Rectal smooth muscle tissue (tissue), 1 donor: ENCODE data around the gene BCL11A.

Source experiments
- H3K27ac ChIP-seq: one replicate; pipeline ENCODE4 v1.7.0; 2013; ENCODE audit warnings: low read depth, low read length, inconsistent platforms
- H3K27me3 ChIP-seq: one replicate; pipeline ENCODE4 v1.7.0; 2013; ENCODE audit warnings: low read length; ENCODE audit not compliant: control insufficient read depth, insufficient read depth
- H3K36me3 ChIP-seq: one replicate; pipeline ENCODE4 v1.7.0; 2013; ENCODE audit warnings: low read length; ENCODE audit not compliant: control insufficient read depth, insufficient read depth
- H3K4me1 ChIP-seq: one replicate; pipeline ENCODE4 v1.7.0; 2013; ENCODE audit warnings: low read length; ENCODE audit not compliant: control insufficient read depth, insufficient read depth
- H3K4me3 ChIP-seq: one replicate; pipeline ENCODE4 v1.7.0; 2013; ENCODE audit warnings: low read length
- H3K9ac ChIP-seq: one replicate; pipeline ENCODE4 v1.7.0; 2013; ENCODE audit warnings: low read length

BCL11A gene

DNA sequence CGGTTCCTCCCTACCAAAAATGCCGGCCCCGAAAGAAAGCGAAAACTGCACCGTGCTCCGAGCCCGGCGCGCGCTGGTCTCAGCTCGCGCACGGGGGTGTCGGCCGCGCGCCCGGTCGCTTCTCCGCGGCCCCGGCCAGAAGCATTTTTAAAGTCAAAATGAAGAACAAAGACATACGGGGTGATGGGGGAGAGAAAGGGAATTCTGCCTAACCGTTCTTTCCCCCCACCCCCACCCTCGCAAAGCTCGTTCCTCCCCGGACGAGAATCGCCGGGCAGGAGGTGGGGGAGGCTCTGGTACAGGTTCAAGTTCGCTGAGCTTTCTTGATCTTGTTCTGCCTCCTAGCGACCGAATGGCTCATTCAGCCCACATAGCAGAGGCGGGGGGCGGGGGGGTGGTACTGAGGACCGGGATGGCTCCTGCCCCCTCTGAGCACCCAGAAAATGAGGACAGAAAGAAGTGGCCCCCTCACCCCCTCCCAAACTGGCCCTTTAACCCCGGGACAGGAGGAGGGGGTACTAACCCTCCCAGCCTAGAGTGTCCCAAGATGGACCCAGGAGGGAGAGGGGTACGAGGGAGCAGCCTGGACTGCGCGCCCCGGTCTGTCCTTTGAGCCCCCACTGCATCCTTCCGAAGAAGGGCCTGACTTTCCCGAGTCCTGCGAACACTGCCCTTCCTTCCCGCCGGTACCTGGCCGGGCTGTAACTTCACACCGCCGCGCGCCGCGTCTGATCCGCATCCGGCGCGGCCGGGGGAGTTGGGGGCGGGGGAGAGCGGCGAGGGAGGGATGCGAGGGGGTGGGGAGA lies 3.1 kb downstream of the BCL11A start:
- H3K27me3 ChIP-seq, result no peaks in the 10 kb centered on the region
- H3K36me3 ChIP-seq, result no peaks in the 10 kb centered on the region
- H3K4me3 ChIP-seq, result peak overlapping the region; percentile 87
- H3K9ac ChIP-seq, result peak overlapping the region; percentile 39
- H3K4me1 ChIP-seq, result peaks cover 18% of the 10 kb centered on the region
- peak overlapping the region; percentile 83 for H3K27ac ChIP-seq

DNA sequence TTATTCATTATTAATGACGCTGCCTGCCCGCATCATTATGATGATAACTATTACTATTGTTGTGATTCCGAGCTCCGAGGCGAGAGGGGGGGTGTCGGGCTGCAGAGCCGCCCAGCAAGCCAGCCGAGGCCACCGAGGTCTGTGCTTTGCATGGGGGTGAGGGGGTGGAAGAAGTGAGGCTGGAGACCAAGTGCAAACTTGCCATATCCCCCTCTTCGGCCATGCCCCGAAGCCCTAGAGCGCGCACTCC lies 3.6 kb downstream of the BCL11A start:
- H3K36me3 ChIP-seq, result no peaks in the 10 kb centered on the region
- H3K27me3 ChIP-seq, result no peaks in the 10 kb centered on the region
- peaks cover 23% of the 10 kb centered on the region for H3K4me1 ChIP-seq
- peak overlapping the region; percentile 87 for H3K4me3 ChIP-seq
- peak overlapping the region; percentile 83 for H3K27ac ChIP-seq
- H3K9ac ChIP-seq, result peak overlapping the region; percentile 12

DNA sequence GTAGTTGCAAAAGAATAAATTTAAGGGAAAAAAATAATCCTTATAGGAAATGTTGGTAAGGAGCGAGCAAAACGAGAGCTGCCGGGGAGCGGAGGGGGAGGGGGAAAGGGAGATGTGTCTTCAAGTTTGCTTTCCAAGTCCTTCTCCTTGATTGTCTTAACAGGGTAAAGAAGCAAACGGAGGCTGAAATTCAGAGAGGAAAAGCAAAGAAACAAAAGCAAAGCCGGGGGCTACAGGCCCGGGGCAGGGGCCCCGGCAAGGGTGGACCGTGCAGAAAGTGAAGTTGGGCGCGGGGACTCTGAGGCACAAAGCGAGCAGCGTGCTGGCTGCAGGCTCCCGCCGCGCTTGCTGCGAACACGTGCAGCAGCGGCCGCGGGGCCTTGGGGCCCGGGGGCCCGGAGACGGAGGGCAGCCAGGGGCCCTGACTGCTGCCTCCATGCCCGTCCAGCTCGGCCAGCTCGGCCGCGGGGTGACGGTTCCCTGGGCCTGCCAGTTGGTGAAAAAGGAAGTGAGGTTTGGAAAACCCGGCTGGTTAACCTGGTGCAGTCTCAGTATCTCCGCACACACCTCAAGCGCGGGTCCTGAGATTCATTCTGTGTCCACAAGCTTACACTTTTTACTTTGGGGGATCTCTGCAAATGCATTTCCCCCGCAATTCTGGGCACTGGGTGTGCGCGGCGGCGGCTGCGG lies 4.1 kb downstream of the BCL11A start:
- Histone ChIP-seq H3K4me3 (peak overlapping the region; percentile 87), H3K36me3 (no peaks in the 10 kb centered on the region), H3K4me1 (peaks cover 27% of the 10 kb centered on the region), H3K27me3 (no peaks in the 10 kb centered on the region), H3K27ac (peak overlapping the region; percentile 83), H3K9ac (peak overlapping the region; percentile 12)

DNA sequence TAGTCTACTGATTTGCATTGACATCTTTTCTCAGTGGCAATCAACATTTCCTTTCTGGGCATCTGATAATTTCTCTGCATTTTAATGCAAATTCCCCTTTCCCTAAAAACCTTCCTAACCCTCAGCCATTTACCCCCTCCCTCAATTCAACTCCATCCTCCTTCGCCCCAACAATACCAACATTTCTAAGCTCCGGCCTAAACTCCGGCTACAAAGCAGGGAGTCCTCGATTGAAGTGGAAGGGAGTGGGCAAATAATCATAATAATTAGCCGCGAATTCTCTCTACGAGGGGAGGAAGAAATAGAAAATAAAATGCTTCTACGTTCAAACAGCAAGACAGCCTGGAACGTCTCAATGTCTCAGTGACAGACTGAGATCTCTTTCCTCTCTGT lies 4.6 kb downstream of the BCL11A start:
- Histone ChIP-seq H3K27ac (peak overlapping the region; percentile 83), H3K4me1 (peaks cover 30% of the 10 kb centered on the region), H3K4me3 (peak overlapping the region; percentile 87), H3K36me3 (no peaks in the 10 kb centered on the region), H3K9ac (no peak overlapping the region), H3K27me3 (no peaks in the 10 kb centered on the region)

DNA sequence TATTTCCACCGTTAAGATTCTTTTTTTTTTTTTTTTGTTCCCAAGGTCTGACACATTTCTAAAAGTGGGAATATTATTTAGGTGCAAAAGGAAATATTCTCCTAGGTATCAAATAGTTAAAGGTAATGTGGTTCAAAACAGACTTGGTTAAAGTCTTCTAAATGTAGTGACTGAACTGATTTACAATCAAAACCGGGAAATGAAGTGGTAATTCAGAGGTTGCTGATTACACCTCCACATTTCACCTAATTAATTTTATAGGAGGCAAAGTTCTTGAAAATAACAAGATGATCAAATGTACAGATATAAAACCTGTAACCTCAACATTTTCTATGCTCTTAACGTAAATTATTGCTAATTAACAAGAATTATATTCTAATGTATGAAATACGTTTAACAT lies 5.1 kb downstream of the BCL11A start:
- peaks cover 33% of the 10 kb centered on the region for H3K4me1 ChIP-seq
- H3K36me3 ChIP-seq, result no peaks in the 10 kb centered on the region
- H3K4me3 ChIP-seq, result peak overlapping the region; percentile 87
- peak overlapping the region; percentile 83 for H3K27ac ChIP-seq
- H3K9ac ChIP-seq, result no peak overlapping the region
- H3K27me3 ChIP-seq, result no peaks in the 10 kb centered on the region

DNA sequence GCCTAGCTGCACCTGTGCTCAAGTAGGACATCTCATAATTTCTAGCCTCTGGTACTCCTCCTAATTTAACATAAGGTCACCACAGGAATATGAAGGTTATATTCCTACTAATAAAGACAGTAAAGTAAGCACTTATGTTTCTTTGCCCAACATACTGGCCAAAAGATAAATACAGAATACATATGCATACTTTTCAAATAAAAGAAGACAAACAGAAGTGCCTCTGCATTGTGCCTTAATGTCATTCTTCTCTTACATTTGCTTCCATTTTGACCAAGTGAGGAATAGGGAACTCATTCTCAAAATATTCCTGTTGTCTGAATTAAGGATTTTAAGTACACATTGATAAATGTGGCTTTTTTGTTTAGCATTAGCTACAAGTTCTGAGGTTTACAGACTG lies 5.6 kb downstream of the BCL11A start:
- H3K4me1 ChIP-seq, result peaks cover 34% of the 10 kb centered on the region
- no peaks in the 10 kb centered on the region for H3K27me3 ChIP-seq
- no peak overlapping the region for H3K4me3 ChIP-seq
- no peaks in the 10 kb centered on the region for H3K36me3 ChIP-seq
- H3K27ac ChIP-seq, result peak overlapping the region; percentile 90
- no peak overlapping the region for H3K9ac ChIP-seq

DNA sequence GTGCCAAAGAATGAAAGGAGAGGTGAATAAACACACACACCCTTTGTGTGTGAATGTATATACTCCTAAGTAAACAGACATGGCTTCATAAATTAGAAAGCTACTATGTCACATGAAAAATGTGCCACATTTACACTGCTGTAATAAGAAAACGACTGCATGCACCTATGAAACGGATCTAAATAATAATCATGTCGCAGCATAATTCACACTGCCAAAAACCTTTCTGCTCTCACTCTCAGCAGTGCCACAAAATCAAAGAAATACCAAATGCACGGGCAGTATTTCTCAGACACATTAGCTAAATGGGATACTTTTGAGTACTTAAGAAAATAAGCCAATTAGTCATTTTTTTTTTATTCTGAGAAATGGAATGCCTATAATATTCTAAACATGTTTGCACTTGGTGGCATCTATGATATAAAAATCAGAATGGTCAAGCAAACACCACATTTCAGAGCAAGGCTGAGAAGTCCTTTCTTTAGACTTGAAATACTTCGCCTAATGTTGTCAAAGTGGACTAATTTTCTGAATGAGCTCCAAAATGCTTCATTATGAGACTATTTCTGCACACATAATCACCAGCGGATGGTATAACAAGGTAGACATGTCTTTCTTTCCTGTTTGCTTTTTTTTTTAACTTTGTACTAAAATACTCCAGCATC lies 6.6 kb downstream of the BCL11A start:
- Histone ChIP-seq H3K4me1 (peaks cover 34% of the 10 kb centered on the region), H3K4me3 (peak overlapping the region; percentile 35), H3K27ac (peak overlapping the region; percentile 90), H3K9ac (no peak overlapping the region), H3K36me3 (no peaks in the 10 kb centered on the region), H3K27me3 (no peaks in the 10 kb centered on the region)

DNA sequence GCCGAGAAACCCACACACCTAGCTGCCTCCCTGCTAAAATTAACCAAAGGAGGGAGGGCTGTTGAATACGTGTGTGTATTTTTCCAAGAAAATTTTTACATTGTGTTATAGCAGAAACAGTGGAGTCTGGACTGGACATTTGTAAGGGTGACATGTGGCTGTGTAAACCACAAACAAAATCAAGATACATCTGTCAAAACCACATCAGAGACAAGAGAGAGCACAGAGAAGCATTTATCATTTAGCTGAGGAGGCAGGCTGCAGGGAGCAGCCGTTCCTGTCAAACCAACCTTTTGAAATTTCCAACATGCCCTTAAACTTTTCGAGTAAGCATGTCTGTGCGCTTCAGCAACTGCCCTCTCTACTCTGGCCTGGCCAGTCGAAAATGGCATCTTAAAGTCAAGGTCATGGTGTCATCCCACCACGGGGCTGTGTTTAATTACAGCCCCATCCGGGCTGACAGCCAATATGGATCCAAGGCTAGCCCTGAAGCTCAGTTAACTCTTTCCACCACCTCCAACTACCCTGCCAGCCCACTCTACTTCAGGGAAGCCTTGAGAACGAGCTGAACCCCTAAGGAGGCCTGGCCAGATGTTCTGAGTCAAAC lies 8.4 kb downstream of the BCL11A start:
- H3K36me3 ChIP-seq, result no peaks in the 10 kb centered on the region
- H3K27me3 ChIP-seq, result no peaks in the 10 kb centered on the region
- peaks cover 38% of the 10 kb centered on the region for H3K4me1 ChIP-seq
- H3K27ac ChIP-seq, result peak overlapping the region; percentile 90
- no peak overlapping the region for H3K4me3 ChIP-seq
- no peak overlapping the region for H3K9ac ChIP-seq

DNA sequence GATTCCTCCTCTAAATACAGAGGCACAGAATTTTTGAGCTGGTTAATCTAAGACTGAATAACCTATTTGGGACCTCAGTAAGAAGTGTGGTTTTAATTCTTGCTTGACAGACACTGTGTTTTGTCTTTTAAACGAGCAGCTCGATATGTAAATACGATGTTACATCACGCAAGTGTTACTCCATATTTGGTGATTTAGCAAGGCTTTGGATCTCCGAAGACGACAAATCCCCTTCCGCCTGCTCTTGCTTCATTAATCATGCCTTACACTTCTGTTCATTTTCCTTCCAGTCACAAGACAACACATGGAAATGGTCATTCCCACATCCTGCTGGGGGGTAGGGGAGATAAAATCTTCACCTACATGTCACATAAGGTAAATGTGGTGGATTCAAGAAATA lies 9.4 kb downstream of the BCL11A start:
- peak overlapping the region; percentile 90 for H3K27ac ChIP-seq
- H3K27me3 ChIP-seq, result no peaks in the 10 kb centered on the region
- H3K4me1 ChIP-seq, result peaks cover 44% of the 10 kb centered on the region
- H3K36me3 ChIP-seq, result no peaks in the 10 kb centered on the region
- H3K9ac ChIP-seq, result no peak overlapping the region
- H3K4me3 ChIP-seq, result no peak overlapping the region

DNA sequence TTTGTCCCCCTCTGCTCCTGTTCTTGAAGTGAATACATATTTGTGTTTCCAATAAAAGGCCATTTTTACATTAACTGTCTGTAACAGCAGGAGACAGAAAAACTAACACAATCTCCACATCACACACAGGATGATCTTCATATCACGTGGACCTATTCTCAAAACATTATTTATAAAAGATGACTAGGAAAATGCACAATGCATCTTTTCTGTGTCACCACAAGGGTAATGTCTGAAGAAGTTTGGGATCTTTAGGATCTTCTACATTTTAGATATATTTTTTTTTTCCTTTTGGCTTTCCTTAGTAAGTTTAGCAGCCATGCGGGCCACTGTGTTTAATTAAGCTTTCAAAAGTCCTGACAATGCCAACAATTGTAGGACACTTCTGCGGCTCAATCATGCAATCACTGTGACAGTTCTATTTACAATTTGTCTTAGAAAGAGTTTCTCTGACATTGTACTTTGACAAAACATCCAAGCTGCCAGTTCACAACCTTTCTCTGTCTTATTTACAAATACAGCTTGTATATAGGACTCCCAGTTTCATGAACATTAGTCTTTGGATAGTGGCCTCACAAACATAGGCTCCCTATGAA lies 12.3 kb downstream of the BCL11A start:
- H3K4me3 ChIP-seq, result no peak overlapping the region
- no peaks in the 10 kb centered on the region for H3K36me3 ChIP-seq
- no peak overlapping the region for H3K9ac ChIP-seq
- H3K27me3 ChIP-seq, result no peaks in the 10 kb centered on the region
- peaks cover 36% of the 10 kb centered on the region for H3K4me1 ChIP-seq
- H3K27ac ChIP-seq, result no peak overlapping the region

DNA sequence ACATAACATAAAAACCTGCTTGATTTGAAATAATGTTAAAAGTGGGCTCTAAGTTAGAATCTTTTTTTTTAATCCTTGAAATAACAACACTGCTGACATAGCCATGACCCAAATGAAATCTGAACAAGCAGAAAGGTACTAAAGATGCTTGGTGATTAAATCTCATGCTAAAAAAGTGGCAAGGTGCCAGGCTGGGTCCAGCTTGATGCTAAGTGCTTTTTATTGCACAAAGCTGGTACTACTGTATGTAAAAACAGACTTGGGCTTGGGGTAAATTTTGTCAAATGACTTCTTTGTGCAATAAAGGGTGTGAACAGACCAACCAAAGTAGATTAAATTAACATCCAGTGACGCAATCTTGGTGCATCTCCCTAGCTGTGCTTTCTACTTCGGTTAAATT lies 13.4 kb downstream of the BCL11A start:
- Histone ChIP-seq H3K36me3 (no peaks in the 10 kb centered on the region), H3K4me1 (peaks cover 31% of the 10 kb centered on the region), H3K4me3 (no peak overlapping the region), H3K9ac (no peak overlapping the region), H3K27ac (no peak overlapping the region), H3K27me3 (no peaks in the 10 kb centered on the region)

DNA sequence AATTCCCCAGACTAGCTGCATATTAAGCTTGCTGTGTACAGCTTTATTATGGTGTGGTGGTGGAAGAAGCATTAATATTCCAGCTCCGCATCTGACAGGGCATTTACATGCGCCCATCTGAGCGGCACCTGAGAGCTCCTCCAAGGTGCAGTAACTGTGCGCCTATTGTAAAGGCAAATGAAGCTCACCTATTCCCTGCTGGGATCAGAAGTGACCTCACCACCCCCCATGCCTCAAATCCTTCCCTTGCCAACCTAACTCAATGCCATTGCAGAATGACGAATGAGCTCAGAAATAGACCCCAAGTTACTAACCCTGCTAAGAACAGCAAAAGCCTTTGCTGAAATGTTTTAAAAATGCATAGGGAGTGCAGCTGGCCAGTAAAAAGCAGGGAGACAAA lies 14.3 kb downstream of the BCL11A start:
- Histone ChIP-seq H3K9ac (no peak overlapping the region), H3K27ac (no peak overlapping the region)

More for the DNA sequence above, 14.3 kb downstream of the BCL11A start:
- no peaks in the 10 kb centered on the region for H3K27me3 ChIP-seq
- H3K4me1 ChIP-seq, result peaks cover 30% of the 10 kb centered on the region
- H3K4me3 ChIP-seq, result no peak overlapping the region
- no peaks in the 10 kb centered on the region for H3K36me3 ChIP-seq
